ENCODE measurements around the gene CACNG6. TPM values are rescaled to one million over a fixed set of nuclear protein-coding genes. Genes with fewer than 3 reads are reported as not detected.

The CACNG6 gene
- total and polyA plus RNA-seq, 8 donors: not detected

- Histone ChIP-seq H3K9me3 (no peaks in the 10 kb centered on the region), H3K27me3 (peaks cover 0 to 8% (median 0%) of the 10 kb centered on the region in 4 donors), H3K4me3 (no peak overlapping the region), H3K36me3 (no peaks in the 10 kb centered on the region), H3K4me1 (no peaks in the 10 kb centered on the region), H3K27ac (no peak overlapping the region)
- intact Hi-C loops (cut with DNase I): loop anchor here in 1 of 3 donors (5.0 kb wide), 1 partner anchor 182 kb away; no protein-coding TSS in a partner anchor
- WGBS, 2 donors: 61 to 66% methylated on average over 9 of the region's 9 CpGs
- DNase-seq (no peak), FAIRE-seq (no peak), ATAC-seq (no peak)
- TF ChIP-seq CTCF (IDR thresholded peaks at IDR 0.05): no peak
Observed at GRCh38 chr19:54024660-54025059, 33.2 kb downstream of the CACNG6 start.

- H3K27ac ChIP-seq: no peak overlapping the region
- H3K4me3 ChIP-seq: no peak overlapping the region
- 41% methylated on average over 7 of the region's 7 CpGs for WGBS, 2 donors
- no peak for TF ChIP-seq CTCF (IDR thresholded peaks at IDR 0.05)
- no peak for ATAC-seq
- no peaks in the 10 kb centered on the region for H3K36me3 ChIP-seq
- no peaks in the 10 kb centered on the region for H3K9me3 ChIP-seq
- FAIRE-seq: no peak
- peaks cover 0 to 8% (median 0%) of the 10 kb centered on the region in 4 donors for H3K27me3 ChIP-seq
- DNase-seq: no peak
- intact Hi-C loops (cut with DNase I): no loop called here
- H3K4me1 ChIP-seq: no peaks in the 10 kb centered on the region
Observed at GRCh38 chr19:54026656-54027055, 35.2 kb downstream of the CACNG6 start.

- H3K36me3 ChIP-seq: no peaks in the 10 kb centered on the region
- ATAC-seq (no peak), FAIRE-seq (no peak), DNase-seq (no peak)
- no peak overlapping the region for H3K4me3 ChIP-seq
- intact Hi-C loops (cut with DNase I): no loop called here
- 58 to 70% methylated on average over 3 of the region's 3 CpGs for WGBS, 2 donors
- no peak overlapping the region for H3K27ac ChIP-seq
- H3K9me3 ChIP-seq: no peaks in the 10 kb centered on the region
- peaks cover 0 to 7% (median 0%) of the 10 kb centered on the region in 4 donors for H3K27me3 ChIP-seq
- no peak for TF ChIP-seq CTCF (IDR thresholded peaks at IDR 0.05)
- no peaks in the 10 kb centered on the region for H3K4me1 ChIP-seq
Observed at GRCh38 chr19:54029301-54029700, 37.9 kb downstream of the CACNG6 start.

- DNase-seq: peak in 5 of 6 donors; percentile 10 to 60 (median 45)
- no peak for FAIRE-seq
- Histone ChIP-seq H3K27me3 (no peaks in the 10 kb centered on the region), H3K4me1 (no peaks in the 10 kb centered on the region), H3K4me3 (no peak overlapping the region), H3K36me3 (no peaks in the 10 kb centered on the region), H3K27ac (no peak overlapping the region), H3K9me3 (no peaks in the 10 kb centered on the region)
- intact Hi-C loops (cut with DNase I): loop anchor here in 1 of 3 donors (10.0 kb wide), 1 partner anchor 225 kb away; no protein-coding TSS in a partner anchor
- peak in 3 of 4 donors; percentile 63 to 74 (median 74) for ATAC-seq
- TF ChIP-seq CTCF (IDR thresholded peaks at IDR 0.05): peak in 3 of 4 donors; percentile 23 to 33 (median 33)
- WGBS, 2 donors: 28 to 43% methylated on average over 9 of the region's 9 CpGs
Observed at GRCh38 chr19:54029930-54030490, 38.6 kb downstream of the CACNG6 start.

- H3K4me3 ChIP-seq: no peak overlapping the region
- no peaks in the 10 kb centered on the region for H3K9me3 ChIP-seq
- intact Hi-C loops (cut with DNase I): loop anchor here in 1 of 3 donors (10.0 kb wide), 1 partner anchor 226 kb away; no protein-coding TSS in a partner anchor
- FAIRE-seq (no peak), DNase-seq (no peak), ATAC-seq (peak in 1 of 4 donors; percentile 18)
- no peaks in the 10 kb centered on the region for H3K36me3 ChIP-seq
- no peaks in the 10 kb centered on the region for H3K27me3 ChIP-seq
- H3K27ac ChIP-seq: no peak overlapping the region
- 19 to 24% methylated on average over 13 of the region's 13 CpGs for WGBS, 2 donors
- no peak for TF ChIP-seq CTCF (IDR thresholded peaks at IDR 0.05)
- H3K4me1 ChIP-seq: no peaks in the 10 kb centered on the region
Observed at GRCh38 chr19:54030895-54031586, 39.6 kb downstream of the CACNG6 start.

All from pancreas (tissue), 10 donors.